Central memory CD4-positive, alpha-beta T cell (primary cell): ENCODE results near the gene CDK5R1.

ENCODE experiments used
- DNase-seq: peaks from one replicate; pipeline ENCODE4 v3.0.0; 2022

Gene CDK5R1

GRCh38 chr17:32475258-32475657 lies 11.5 kb upstream of the CDK5R1 start:
- DNase-seq: no peak

GRCh38 chr17:32477220-32477619 lies 9.6 kb upstream of the CDK5R1 start:
- no peak for DNase-seq

- DNase-seq: no peak
Measured at GRCh38 chr17:32479074-32479617, 7.6 kb upstream of the CDK5R1 start.

GRCh38 chr17:32481193-32481592 lies 5.6 kb upstream of the CDK5R1 start:
- DNase-seq: no peak

- no peak for DNase-seq
Measured at GRCh38 chr17:32482568-32483320, 4.0 kb upstream of the CDK5R1 start.

- peak; percentile 34 for DNase-seq
Measured at GRCh38 chr17:32483451-32484019, 3.3 kb upstream of the CDK5R1 start.

GRCh38 chr17:32484041-32484461 lies 2.7 kb upstream of the CDK5R1 start:
- no peak for DNase-seq

- no peak for DNase-seq
Measured at GRCh38 chr17:32484628-32485027, 2.2 kb upstream of the CDK5R1 start.

GRCh38 chr17:32485261-32486110 lies 1.3 kb upstream of the CDK5R1 start:
- no peak for DNase-seq

GRCh38 chr17:32486111-32486700 lies 587 bp upstream of the CDK5R1 start:
- peak; percentile 70 for DNase-seq

GRCh38 chr17:32487473-32488176 lies 832 bp downstream of the CDK5R1 start:
- DNase-seq: no peak

- no peak for DNase-seq
Measured at GRCh38 chr17:32488177-32488542, 1.4 kb downstream of the CDK5R1 start.

GRCh38 chr17:32488604-32489180 lies 1.9 kb downstream of the CDK5R1 start:
- no peak for DNase-seq

GRCh38 chr17:32489320-32490100 lies 2.7 kb downstream of the CDK5R1 start:
- DNase-seq: no peak

GRCh38 chr17:32490101-32490482 lies 3.3 kb downstream of the CDK5R1 start:
- no peak for DNase-seq

GRCh38 chr17:32491371-32492263 lies 4.8 kb downstream of the CDK5R1 start:
- DNase-seq: no peak

GRCh38 chr17:32492264-32492589 lies 5.4 kb downstream of the CDK5R1 start:
- DNase-seq: no peak

- no peak for DNase-seq
Measured at GRCh38 chr17:32492648-32493289, 6.0 kb downstream of the CDK5R1 start.

GRCh38 chr17:32493571-32493970 lies 6.8 kb downstream of the CDK5R1 start:
- no peak for DNase-seq
